ENCODE results near the gene SAMMSON. TPM values are rescaled to one million over a fixed set of nuclear protein-coding genes. Genes with fewer than 3 reads are reported as not detected.

SAMMSON gene
- polyA plus RNA-seq, 1 donor (not counting 4 experiments of a cell fraction or from before 2014, with no cell fraction given), result not detected

- Histone ChIP-seq H3K27ac (ENCODE audit: control insufficient read depth, insufficient read depth, low read length) (no peak overlapping the region), H3K4me2 (ENCODE audit: control insufficient read depth, extremely low read depth, insufficient read depth, low read depth, low read length) (no peak overlapping the region), H4K20me1 (ENCODE audit: control insufficient read depth, extremely low read depth, insufficient read depth, low read length) (no peaks in the 10 kb centered on the region), H3K9me1 (ENCODE audit: control insufficient read depth, extremely low read depth, insufficient read depth, low read length) (no peaks in the 10 kb centered on the region), H3K4me1 (ENCODE audit: control insufficient read depth, extremely low read depth, insufficient read depth, low read length) (no peaks in the 10 kb centered on the region), H3K4me3 (ENCODE audit: control insufficient read depth in 2 of 3, extremely low read depth in 1 of 3, insufficient read depth in 2 of 3, low read depth in 1 of 3, low read length in 3 of 3) (no peak overlapping the region), H3K9ac (ENCODE audit: control insufficient read depth, extremely low read depth, insufficient read depth, low read length) (no peak overlapping the region), H3K9me3 (ENCODE audit: control insufficient read depth, low read depth, low read length) (no peaks in the 10 kb centered on the region), H3K79me2 (ENCODE audit: control insufficient read depth, insufficient read depth, low read length) (no peaks in the 10 kb centered on the region), H3K36me3 (ENCODE audit: control insufficient read depth in 2 of 2, extremely low read depth in 1 of 2, insufficient read depth in 2 of 2, low read length in 2 of 2) (no peaks in the 10 kb centered on the region), H3K27me3 (ENCODE audit: control insufficient read depth, extremely low read depth, insufficient read depth, low read length) (no peaks in the 10 kb centered on the region), H2AFZ (ENCODE audit: control insufficient read depth, low read length) (no peak overlapping the region)
- FAIRE-seq (no peak), DNase-seq (ENCODE audit: low read depth, low spot score) (no peak)
- dilution Hi-C loops (cut with MboI; ENCODE audit: extremely low pct_ligation_motif_present, low sequenced_read_pairs), result no loop called here
- TF ChIP-seq EZH2 (IDR thresholded peaks at IDR 0.05; ENCODE audit: low read length), result no peak
- TF ChIP-seq, protein P1, sequence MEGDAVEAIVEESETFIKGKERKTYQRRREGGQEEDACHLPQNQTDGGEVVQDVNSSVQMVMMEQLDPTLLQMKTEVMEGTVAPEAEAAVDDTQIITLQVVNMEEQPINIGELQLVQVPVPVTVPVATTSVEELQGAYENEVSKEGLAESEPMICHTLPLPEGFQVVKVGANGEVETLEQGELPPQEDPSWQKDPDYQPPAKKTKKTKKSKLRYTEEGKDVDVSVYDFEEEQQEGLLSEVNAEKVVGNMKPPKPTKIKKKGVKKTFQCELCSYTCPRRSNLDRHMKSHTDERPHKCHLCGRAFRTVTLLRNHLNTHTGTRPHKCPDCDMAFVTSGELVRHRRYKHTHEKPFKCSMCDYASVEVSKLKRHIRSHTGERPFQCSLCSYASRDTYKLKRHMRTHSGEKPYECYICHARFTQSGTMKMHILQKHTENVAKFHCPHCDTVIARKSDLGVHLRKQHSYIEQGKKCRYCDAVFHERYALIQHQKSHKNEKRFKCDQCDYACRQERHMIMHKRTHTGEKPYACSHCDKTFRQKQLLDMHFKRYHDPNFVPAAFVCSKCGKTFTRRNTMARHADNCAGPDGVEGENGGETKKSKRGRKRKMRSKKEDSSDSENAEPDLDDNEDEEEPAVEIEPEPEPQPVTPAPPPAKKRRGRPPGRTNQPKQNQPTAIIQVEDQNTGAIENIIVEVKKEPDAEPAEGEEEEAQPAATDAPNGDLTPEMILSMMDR (optimal IDR thresholded peaks at IDR 0.05 in 1 of 3, IDR thresholded peaks at IDR 0.05 in 1 of 3, conservative IDR thresholded peaks at IDR 0.05 in 1 of 3; ENCODE audit: extremely low read depth in 1 of 3, insufficient read depth in 2 of 3, low read length in 3 of 3), result no peak
Observed at GRCh38 chr3:70003119-70003518, 3.6 kb downstream of the SAMMSON start.

DNA sequence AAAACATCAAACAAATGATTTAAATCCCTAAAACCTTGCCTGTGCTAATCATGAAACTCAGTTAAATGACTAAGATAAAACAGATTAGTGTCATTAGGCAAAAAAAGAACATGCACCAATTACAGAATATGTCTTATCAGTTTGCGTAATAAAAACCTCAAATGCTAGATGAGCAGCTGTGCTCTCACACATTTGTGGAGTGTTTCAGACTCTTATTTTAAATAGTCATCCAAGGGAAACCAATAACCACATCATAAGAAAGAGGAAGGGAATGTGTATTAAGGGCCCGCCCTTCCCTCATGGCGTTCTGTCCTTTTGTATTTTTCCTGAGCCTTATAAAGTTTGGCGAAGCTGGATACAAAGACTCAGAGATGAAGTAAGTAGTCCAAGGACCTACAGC is 6.6 kb downstream of the SAMMSON start:
- Histone ChIP-seq H3K79me2 (ENCODE audit: control insufficient read depth, insufficient read depth, low read length) (no peaks in the 10 kb centered on the region), H3K4me2 (ENCODE audit: control insufficient read depth, extremely low read depth, insufficient read depth, low read depth, low read length) (no peak overlapping the region), H3K36me3 (ENCODE audit: control insufficient read depth in 2 of 2, extremely low read depth in 1 of 2, insufficient read depth in 2 of 2, low read length in 2 of 2) (no peaks in the 10 kb centered on the region), H2AFZ (ENCODE audit: control insufficient read depth, low read length) (no peak overlapping the region), H3K9me1 (ENCODE audit: control insufficient read depth, extremely low read depth, insufficient read depth, low read length) (no peaks in the 10 kb centered on the region), H3K9me3 (ENCODE audit: control insufficient read depth, low read depth, low read length) (no peaks in the 10 kb centered on the region), H3K27ac (ENCODE audit: control insufficient read depth, insufficient read depth, low read length) (no peak overlapping the region), H3K4me1 (ENCODE audit: control insufficient read depth, extremely low read depth, insufficient read depth, low read length) (no peaks in the 10 kb centered on the region), H4K20me1 (ENCODE audit: control insufficient read depth, extremely low read depth, insufficient read depth, low read length) (no peaks in the 10 kb centered on the region), H3K27me3 (ENCODE audit: control insufficient read depth, extremely low read depth, insufficient read depth, low read length) (no peaks in the 10 kb centered on the region), H3K9ac (ENCODE audit: control insufficient read depth, extremely low read depth, insufficient read depth, low read length) (no peak overlapping the region), H3K4me3 (ENCODE audit: control insufficient read depth in 2 of 3, extremely low read depth in 1 of 3, insufficient read depth in 2 of 3, low read depth in 1 of 3, low read length in 3 of 3) (no peak overlapping the region)
- no peak for TF ChIP-seq EZH2 (IDR thresholded peaks at IDR 0.05; ENCODE audit: low read length)
- TF ChIP-seq, protein P1 (optimal IDR thresholded peaks at IDR 0.05 in 1 of 3, IDR thresholded peaks at IDR 0.05 in 1 of 3, conservative IDR thresholded peaks at IDR 0.05 in 1 of 3; ENCODE audit: extremely low read depth in 1 of 3, insufficient read depth in 2 of 3, low read length in 3 of 3), result no peak
- dilution Hi-C loops (cut with MboI; ENCODE audit: extremely low pct_ligation_motif_present, low sequenced_read_pairs), result no loop called here
- FAIRE-seq (no peak), DNase-seq (ENCODE audit: low read depth, low spot score) (no peak)

Data from keratinocyte (primary cell).